NT2/D1 (cell line): Measurements from ENCODE around the gene ROBO3.
A peak's percentile ranks its signal among the peaks of the same experiment; 100 is the strongest.

Experiments used
- DNase-seq: peaks from one replicate; pipeline ENCODE4 v3.0.0-alpha.2; 2011; ENCODE audit warnings: low read depth, low spot score
- H3K27me3 ChIP-seq: 2 replicates; pipeline ENCODE4 v1.6.0; 2011; ENCODE audit warnings: mild to moderate bottlenecking; ENCODE audit not compliant: insufficient read length, insufficient read depth
- H3K36me3 ChIP-seq: 2 replicates; pipeline ENCODE4 v1.6.1; 2011; ENCODE audit warnings: mild to moderate bottlenecking, low read length, mixed read lengths; ENCODE audit not compliant: insufficient read depth, insufficient read length
- H3K4me1 ChIP-seq: 2 replicates; pipeline ENCODE4 v1.5.1; 2011; ENCODE audit not compliant: insufficient read depth, insufficient read length
- H3K4me3 ChIP-seq: 2 replicates; pipeline ENCODE4 v1.5.1; 2011; ENCODE audit warnings: low read depth; ENCODE audit not compliant: insufficient read length
- H3K9ac ChIP-seq: 2 replicates; pipeline ENCODE4 v1.6.0; 2011; ENCODE audit warnings: low read depth; ENCODE audit not compliant: insufficient read length
- H3K9me3 ChIP-seq: 2 replicates; pipeline ENCODE4 v1.5.1; 2011; ENCODE audit warnings: mild to moderate bottlenecking, low read length; ENCODE audit not compliant: insufficient read depth
- SUZ12 ChIP-seq: IDR thresholded peaks from 2 replicates; pipeline ENCODE4 v1.6.1; 2011; ENCODE audit not compliant: insufficient read length, insufficient read depth; ENCODE audit errors: extremely low read depth
- YY1 ChIP-seq: IDR thresholded peaks from 2 replicates; pipeline ENCODE4 v1.6.1; 2011; ENCODE audit not compliant: insufficient read length, insufficient read depth
- ZNF274 ChIP-seq: IDR thresholded peaks from 2 replicates; pipeline ENCODE4 v1.6.1; 2011; ENCODE audit warnings: mild to moderate bottlenecking, low read depth, low read length

ROBO3 gene

DNA sequence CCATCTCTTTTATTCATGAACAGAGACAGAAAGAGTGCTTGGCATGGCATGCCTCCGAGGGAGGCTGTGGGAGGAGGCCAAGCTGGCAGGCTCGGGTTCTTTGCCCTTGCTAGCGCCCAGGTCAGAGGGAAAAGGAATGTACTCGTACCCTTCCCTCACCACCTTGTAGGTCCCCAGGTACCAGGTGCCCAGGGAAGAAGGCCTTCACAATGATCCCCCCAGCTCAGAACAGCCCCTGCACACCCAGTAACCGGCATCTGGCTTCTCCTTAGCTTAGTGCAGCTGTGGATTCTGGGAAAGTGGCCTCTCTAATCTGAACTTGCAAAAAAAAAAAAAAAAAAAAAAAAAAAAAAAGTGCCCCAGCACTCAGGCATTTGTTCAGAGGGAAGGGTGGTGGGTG is 55.1 kb downstream of the ROBO3 start:
- Histone ChIP-seq H3K9me3 (no peaks in the 10 kb centered on the region), H3K9ac (no peak overlapping the region), H3K36me3 (no peaks in the 10 kb centered on the region), H3K4me3 (peak overlapping the region; percentile 47), H3K27me3 (peaks cover 4% of the 10 kb centered on the region), H3K4me1 (peaks cover 4% of the 10 kb centered on the region)
- no peak for DNase-seq
- TF ChIP-seq YY1 (no peak), SUZ12 (no peak), ZNF274 (no peak)

- no peaks in the 10 kb centered on the region for H3K9me3 ChIP-seq
- H3K9ac ChIP-seq = peak overlapping the region; percentile 91
- TF ChIP-seq SUZ12 = no peak
- TF ChIP-seq ZNF274 = no peak
- no peak for TF ChIP-seq YY1
- H3K4me3 ChIP-seq = peak overlapping the region; percentile 47
- H3K27me3 ChIP-seq = peaks cover 4% of the 10 kb centered on the region
- peak; percentile 48 for DNase-seq
- peaks cover 4% of the 10 kb centered on the region for H3K4me1 ChIP-seq
- no peaks in the 10 kb centered on the region for H3K36me3 ChIP-seq
Observed at GRCh38 chr11:124920870-124921609, 55.8 kb downstream of the ROBO3 start.

DNA sequence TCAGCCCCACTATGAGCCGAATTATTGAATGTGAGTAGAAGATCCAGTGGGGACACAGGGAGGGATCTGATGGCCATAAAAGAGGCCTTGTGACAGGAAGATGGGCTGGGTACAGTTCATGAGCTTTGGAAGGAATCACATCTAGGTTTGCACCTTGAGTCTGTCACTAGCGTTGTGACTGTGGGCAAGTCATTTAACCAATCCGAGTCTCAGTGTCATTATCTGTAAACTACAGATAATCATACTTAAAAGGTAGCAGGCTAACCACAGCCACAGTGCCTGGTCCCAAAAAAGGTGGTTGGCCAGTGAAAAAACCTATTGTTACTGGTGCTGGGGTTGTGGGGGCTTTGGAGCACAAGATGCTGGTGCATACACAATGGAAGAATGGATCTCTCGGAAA is 57.6 kb downstream of the ROBO3 start:
- no peak for TF ChIP-seq ZNF274
- no peak for TF ChIP-seq SUZ12
- TF ChIP-seq YY1 = no peak
- Histone ChIP-seq H3K36me3 (no peaks in the 10 kb centered on the region), H3K4me1 (peaks cover 4% of the 10 kb centered on the region), H3K9me3 (no peaks in the 10 kb centered on the region), H3K27me3 (peaks cover 4% of the 10 kb centered on the region), H3K9ac (no peak overlapping the region), H3K4me3 (no peak overlapping the region)
- no peak for DNase-seq

DNA sequence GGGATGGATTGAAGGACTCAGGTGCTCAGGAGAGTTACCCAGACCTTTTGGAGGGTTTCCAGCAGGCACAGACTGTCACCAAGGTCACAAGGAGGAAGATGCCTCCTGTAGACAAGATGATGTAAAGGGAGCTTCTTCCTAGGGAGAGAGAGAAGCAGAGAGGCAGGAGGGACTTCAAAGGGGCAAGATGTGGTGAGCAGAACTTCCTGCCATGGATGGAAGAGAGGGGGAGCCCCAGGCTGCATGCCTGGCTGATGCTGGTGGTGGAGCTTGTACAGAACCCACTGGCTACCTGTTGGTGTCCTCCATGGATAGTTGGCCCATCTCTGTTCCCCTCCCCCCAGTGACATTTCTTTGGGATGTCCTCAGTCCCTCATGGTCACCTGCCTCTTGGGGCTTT is 58.1 kb downstream of the ROBO3 start:
- peaks cover 4% of the 10 kb centered on the region for H3K27me3 ChIP-seq

DNA sequence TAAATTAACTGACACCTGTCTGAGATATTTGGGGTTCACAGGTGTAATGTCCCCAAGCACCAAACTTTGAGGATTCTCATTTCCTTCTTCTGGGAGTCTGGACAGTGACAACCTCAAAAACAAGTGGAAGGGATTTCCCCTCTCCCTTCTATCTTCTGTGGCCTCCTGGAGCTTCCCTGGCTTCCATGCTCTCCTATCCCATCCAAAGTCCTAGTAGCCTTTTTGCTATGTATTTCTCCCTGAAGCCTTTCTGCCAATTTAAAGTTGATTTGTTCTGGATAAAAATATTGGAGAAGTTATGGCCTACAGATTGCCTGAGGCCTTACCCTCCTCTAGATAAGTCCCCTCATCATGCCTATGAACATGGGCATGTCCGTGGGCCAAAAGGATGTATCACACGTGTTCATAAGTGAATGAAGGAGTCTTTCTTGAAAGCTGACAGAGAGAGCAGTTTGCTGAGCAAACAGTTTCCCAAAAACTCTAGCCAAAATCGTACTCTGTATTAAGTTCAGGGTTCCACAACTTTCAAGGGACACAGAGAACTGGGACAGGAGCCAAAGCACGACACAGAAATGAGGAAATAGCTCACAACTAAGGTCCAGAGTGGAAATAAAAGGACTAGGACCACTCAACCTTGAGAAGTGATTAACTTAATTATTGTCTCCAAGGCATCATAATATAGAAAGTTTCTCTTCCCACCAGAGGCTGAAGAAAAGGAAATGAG is 63.9 kb downstream of the ROBO3 start:
- Histone ChIP-seq H3K9me3 (no peaks in the 10 kb centered on the region), H3K4me3 (no peak overlapping the region), H3K27me3 (no peaks in the 10 kb centered on the region), H3K9ac (no peak overlapping the region), H3K36me3 (no peaks in the 10 kb centered on the region), H3K4me1 (no peaks in the 10 kb centered on the region)
- no peak for DNase-seq
- TF ChIP-seq SUZ12 = no peak
- TF ChIP-seq YY1 = no peak
- no peak for TF ChIP-seq ZNF274

More for the DNA sequence above, 58.1 kb downstream of the ROBO3 start:
- TF ChIP-seq SUZ12 (no peak), ZNF274 (no peak)
- H3K36me3 ChIP-seq = no peaks in the 10 kb centered on the region
- H3K4me3 ChIP-seq = no peak overlapping the region
- no peak for DNase-seq
- H3K9me3 ChIP-seq = no peaks in the 10 kb centered on the region
- peaks cover 4% of the 10 kb centered on the region for H3K4me1 ChIP-seq
- no peak overlapping the region for H3K9ac ChIP-seq

- Histone ChIP-seq H3K36me3 (no peaks in the 10 kb centered on the region), H3K4me3 (no peak overlapping the region), H3K9me3 (no peaks in the 10 kb centered on the region), H3K4me1 (no peaks in the 10 kb centered on the region), H3K9ac (no peak overlapping the region), H3K27me3 (no peaks in the 10 kb centered on the region)
- TF ChIP-seq ZNF274 (no peak), YY1 (no peak), SUZ12 (no peak)
- DNase-seq = no peak
Observed at GRCh38 chr11:124930799-124931198, 65.6 kb downstream of the ROBO3 start.
